GM23338 (cell line): Measurements from ENCODE around the gene PPY. TPM values are rescaled to one million over a fixed set of nuclear protein-coding genes. Genes with fewer than 3 reads are reported as not detected.

Experiments used
- ATAC-seq: fragments of 200-7000 bp; cut with Tn5 transposase; 3 replicates; pipeline ENCODE4 v1.9.1; 2020
- DNase-seq: peaks from one replicate; pipeline ENCODE4 v3.0.0-alpha.2; 2015; ENCODE audit warnings: low spot score
- H2AFZ ChIP-seq: fragments of 200-600 bp; sonication (generic); 2 replicates; pipeline ENCODE4 v1.8.0; 2016; ENCODE audit warnings: antibody characterized with exemption, mild to moderate bottlenecking, moderate library complexity
- H3F3A ChIP-seq: fragments of 200-600 bp; sonication (generic); replicated peaks from 2 replicates; pipeline ENCODE4 v1.8.0; 2017; ENCODE audit warnings: antibody characterized with exemption, mixed run types, low read depth
- H3K27ac ChIP-seq: fragments of 200-600 bp; sonication (generic); 2 replicates; pipeline ENCODE4 v1.6.1; 2016; ENCODE audit warnings: low read depth
- H3K27me3 ChIP-seq: fragments of 200-600 bp; sonication (generic); 2 replicates; pipeline ENCODE4 v1.8.0; 2016; ENCODE audit warnings: mild to moderate bottlenecking, mixed run types, moderate library complexity; ENCODE audit not compliant: insufficient read depth
- H3K36me3 ChIP-seq: fragments of 200-600 bp; sonication (generic); 2 replicates; pipeline ENCODE4 v1.8.0; 2016; ENCODE audit warnings: mild to moderate bottlenecking; ENCODE audit not compliant: insufficient read depth
- H3K4me1 ChIP-seq: fragments of 200-600 bp; sonication (generic); 2 replicates; pipeline ENCODE4 v1.8.0; 2016; ENCODE audit warnings: mild to moderate bottlenecking, moderate library complexity; ENCODE audit not compliant: insufficient read depth
- H3K4me2 ChIP-seq: fragments of 200-600 bp; sonication (generic); 2 replicates; pipeline ENCODE4 v1.7.1; 2017; ENCODE audit warnings: mixed run types
- H3K4me3 ChIP-seq: fragments of 200-600 bp; sonication (generic); 2 replicates; pipeline ENCODE4 v1.6.1; 2016; ENCODE audit warnings: mixed run types
- H3K79me2 ChIP-seq: fragments of 200-600 bp; sonication (generic); replicated peaks from 2 replicates; pipeline ENCODE4 v1.8.0; 2017; ENCODE audit warnings: mild to moderate bottlenecking; ENCODE audit not compliant: insufficient read depth
- H3K9me2 ChIP-seq: fragments of 200-600 bp; sonication (generic); 2 replicates; pipeline ENCODE4 v1.8.0; 2017; ENCODE audit not compliant: insufficient read depth
- H4K20me1 ChIP-seq: fragments of 200-600 bp; sonication (generic); replicated peaks from 2 replicates; pipeline ENCODE4 v1.8.0; 2017; ENCODE audit warnings: mild to moderate bottlenecking; ENCODE audit not compliant: insufficient read depth
- H3K27ac Mint-ChIP-seq: 2 replicates; pipeline ENCODE4 v1.8.0; 2020; ENCODE audit warnings: inconsistent platforms, mild to moderate bottlenecking, moderate library complexity, mixed read lengths
- H3K27me3 Mint-ChIP-seq: 3 replicates; pipeline ENCODE4 v1.8.0; 2022; ENCODE audit warnings: low read depth, mild to moderate bottlenecking, moderate library complexity, mixed read lengths, inconsistent platforms; ENCODE audit not compliant: insufficient read depth, poor library complexity
- H3K36me3 Mint-ChIP-seq: 3 replicates; pipeline ENCODE4 v1.8.0; 2021; ENCODE audit warnings: low read depth, mild to moderate bottlenecking, inconsistent platforms, moderate library complexity, mixed read lengths
- H3K4me1 Mint-ChIP-seq: 3 replicates; pipeline ENCODE4 v1.8.0; 2020; ENCODE audit warnings: mild to moderate bottlenecking, inconsistent platforms, mixed read lengths
- H3K4me3 Mint-ChIP-seq: 3 replicates; pipeline ENCODE4 v1.8.0; 2021; ENCODE audit warnings: moderate library complexity, mild to moderate bottlenecking, inconsistent platforms, mixed read lengths
- H3K9me3 Mint-ChIP-seq: 3 replicates; pipeline ENCODE4 v1.8.0; 2020; ENCODE audit warnings: moderate library complexity, mild to moderate bottlenecking, inconsistent platforms, mixed read lengths
- CREB1 ChIP-seq: fragments of 250-450 bp; sonication (Bioruptor Pico); IDR thresholded peaks from 2 replicates; pipeline ENCODE4 v1.5.0; 2020; ENCODE audit warnings: low read depth, mild to moderate bottlenecking, moderate library complexity
- ETS1 ChIP-seq: IDR thresholded peaks from 2 replicates; pipeline ENCODE4 v1.6.1; 2016; ENCODE audit warnings: antibody characterized with exemption
- EZH2phosphoT487 ChIP-seq: fragments of 200-600 bp; sonication (generic); IDR thresholded peaks from one replicate; pipeline ENCODE4 v1.8.1; 2018; ENCODE audit warnings: antibody characterized with exemption; ENCODE audit not compliant: unreplicated experiment
- NANOG ChIP-seq: IDR thresholded peaks from 2 replicates; pipeline ENCODE4 v1.6.1; 2016; ENCODE audit warnings: antibody characterized with exemption, borderline replicate concordance
- POLR2AphosphoS5 ChIP-seq: IDR thresholded peaks from 2 replicates; pipeline ENCODE4 v1.6.1; 2016; ENCODE audit warnings: antibody characterized with exemption, low read depth
- STAT1 ChIP-seq: IDR thresholded peaks from one replicate; pipeline ENCODE4 v1.6.1; 2016; ENCODE audit warnings: antibody characterized with exemption; ENCODE audit not compliant: unreplicated experiment
- ZNF331 ChIP-seq: fragments of 250-450 bp; sonication (Bioruptor Pico); IDR thresholded peaks from 2 replicates; pipeline ENCODE4 v1.5.0; 2020; ENCODE audit warnings: low read depth, mild to moderate bottlenecking, moderate library complexity
- ZNF462 ChIP-seq: fragments of 250-450 bp; sonication (Bioruptor Pico); IDR thresholded peaks from 2 replicates; pipeline ENCODE4 v1.5.0; 2020; ENCODE audit warnings: mild to moderate bottlenecking, moderate library complexity
- polyA plus RNA-seq: library from polyadenylated mRNA; unstranded; fragments of >200 nt; fragmentation: Nextera tagmentation; extraction: Ambion mirVana; gene quantifications from 2 replicates; pipeline ENCODE4 v1.2.1, GENCODE V29; 2016
- total RNA-seq: library from RNA; depleted of rRNA; stranded (reverse); fragments of >200 nt; shearing (Covaris generic); gene quantifications from 2 replicates; pipeline ENCODE4 v1.2.3, GENCODE V29; 2014

PPY gene
- total and polyA plus RNA-seq, 2 experiments from 2014 or later: 0.94 TPM; not detected in 1

- peaks cover 6% of the 10 kb centered on the region; the same call in 1 of the 3 replicates for H3K36me3 Mint-ChIP-seq
- no peaks in the 10 kb centered on the region for H3F3A ChIP-seq
- H3K4me1 ChIP-seq: peaks cover 7% of the 10 kb centered on the region; the same call in 1 of the 2 replicates
- no peaks in the 10 kb centered on the region for H3K9me2 ChIP-seq
- H3K4me3 ChIP-seq: no peak overlapping the region
- no peak overlapping the region for H3K27ac ChIP-seq
- H4K20me1 ChIP-seq: no peaks in the 10 kb centered on the region; the same call in 1 of the 2 replicates
- peaks cover 6% of the 10 kb centered on the region; the same call in 2 of the 3 replicates for H3K9me3 Mint-ChIP-seq
- peaks cover 20% of the 10 kb centered on the region for H3K4me1 Mint-ChIP-seq
- H3K27me3 Mint-ChIP-seq: peaks cover 29% of the 10 kb centered on the region
- no peak overlapping the region for H3K27ac Mint-ChIP-seq
- H3K36me3 ChIP-seq: no peaks in the 10 kb centered on the region
- TF ChIP-seq STAT1 (no peak), ETS1 (no peak), POLR2AphosphoS5 (no peak), CREB1 (CRISPR knock-in tag) (no peak), ZNF331 (CRISPR knock-in tag) (no peak), ZNF462 (CRISPR knock-in tag) (no peak), EZH2phosphoT487 (no peak), NANOG (no peak)
- no peaks in the 10 kb centered on the region for H3K79me2 ChIP-seq
- ATAC-seq (no peak), DNase-seq (no peak)
- no peak overlapping the region for H3K4me3 Mint-ChIP-seq
- H2AFZ ChIP-seq: no peak overlapping the region
- no peak overlapping the region for H3K4me2 ChIP-seq
- H3K27me3 ChIP-seq: peaks cover 32% of the 10 kb centered on the region
These were observed 27.8 kb downstream of the PPY start for GRCh38 chr17:43914451-43914850.
